ENCODE measurements around the gene CEP85L.

The CEP85L gene

DNA sequence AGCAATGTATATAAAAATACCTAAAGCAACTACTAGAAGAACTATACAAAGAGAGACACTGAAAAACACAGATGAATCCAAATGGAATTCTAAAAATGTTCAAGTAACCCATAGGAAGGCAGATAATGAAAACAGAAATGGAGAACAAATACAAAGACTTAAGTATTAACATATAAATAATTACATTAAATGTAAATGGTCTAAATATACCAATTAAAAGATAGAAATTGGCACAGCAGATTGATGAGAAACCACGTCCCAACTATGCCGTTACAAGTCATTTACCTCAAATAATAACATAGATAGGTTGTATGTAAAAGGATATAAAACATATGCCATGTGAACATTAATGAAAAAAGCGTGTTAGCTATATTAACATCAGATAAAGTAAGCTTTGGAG is 40.1 kb downstream of the CEP85L start:
- no peak for TF ChIP-seq CTCF (IDR thresholded peaks at IDR 0.05)

- TF ChIP-seq CTCF (IDR thresholded peaks at IDR 0.05), result no peak
Observed at GRCh38 chr6:118606858-118607257, 44.5 kb downstream of the CEP85L start.

DNA sequence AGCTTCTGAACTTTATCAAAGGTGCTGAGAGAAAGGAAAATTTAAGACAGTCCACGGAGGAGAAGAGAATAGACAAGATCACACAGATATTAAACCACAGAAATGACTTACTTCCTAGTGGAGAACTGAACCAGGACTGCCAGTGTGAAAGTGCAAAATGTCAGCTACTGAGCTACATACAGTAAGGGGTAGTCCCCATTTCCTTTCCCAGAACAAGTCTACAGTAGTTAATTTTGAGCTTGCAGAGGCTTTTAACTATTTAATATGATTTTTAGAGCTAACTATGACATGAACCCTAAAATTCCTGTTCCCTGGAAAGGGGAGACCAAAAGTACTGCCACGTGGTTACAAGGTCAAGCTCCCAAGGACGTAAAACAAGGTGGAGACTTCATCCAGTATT is 45.1 kb downstream of the CEP85L start:
- TF ChIP-seq CTCF (IDR thresholded peaks at IDR 0.05), result no peak

DNA sequence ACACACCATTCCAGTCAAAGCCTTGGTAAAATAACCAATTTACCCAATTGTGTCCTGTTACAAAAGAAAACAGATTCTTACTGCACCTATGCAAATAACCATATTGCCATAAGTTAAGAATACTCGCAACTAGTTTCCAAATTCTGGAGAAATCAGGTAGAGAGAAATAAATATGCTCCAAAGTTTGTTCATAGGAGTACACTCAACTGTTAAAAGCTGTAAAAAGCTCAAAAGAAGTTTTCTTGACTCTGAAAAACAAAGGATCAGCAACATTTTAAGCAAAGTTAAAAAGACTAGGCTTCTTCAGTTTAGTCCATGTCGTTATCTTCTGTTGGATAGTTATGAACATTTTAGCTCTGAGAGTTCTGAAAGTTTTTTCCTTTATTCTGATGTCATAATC is 48.0 kb downstream of the CEP85L start:
- no peak for TF ChIP-seq CTCF (IDR thresholded peaks at IDR 0.05)

GRCh38 chr6:118602300-118602699 is 49.1 kb downstream of the CEP85L start:
- TF ChIP-seq CTCF (IDR thresholded peaks at IDR 0.05), result no peak

GRCh38 chr6:118598324-118598723 is 53.1 kb downstream of the CEP85L start:
- no peak for TF ChIP-seq CTCF (IDR thresholded peaks at IDR 0.05)

DNA sequence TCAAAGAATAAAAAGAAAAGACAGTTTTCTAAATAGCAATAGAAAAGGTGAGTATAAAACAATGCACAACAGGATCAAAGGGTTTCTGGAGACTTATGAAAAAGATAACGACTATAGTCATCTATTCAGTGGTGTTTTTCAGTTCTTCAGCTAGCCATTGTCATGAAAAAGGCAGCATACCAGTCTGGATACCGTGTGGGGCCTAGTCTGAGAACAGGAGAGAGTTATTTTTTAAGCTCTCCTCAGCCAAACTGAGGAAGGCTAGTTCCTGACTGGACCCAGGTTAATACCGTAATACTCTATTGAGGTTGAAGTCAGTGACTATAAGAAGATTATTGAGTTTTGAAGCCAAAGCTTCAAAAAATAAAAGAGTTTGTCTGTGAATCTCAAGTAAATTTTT is 53.8 kb downstream of the CEP85L start:
- no peak for TF ChIP-seq CTCF (IDR thresholded peaks at IDR 0.05)

DNA sequence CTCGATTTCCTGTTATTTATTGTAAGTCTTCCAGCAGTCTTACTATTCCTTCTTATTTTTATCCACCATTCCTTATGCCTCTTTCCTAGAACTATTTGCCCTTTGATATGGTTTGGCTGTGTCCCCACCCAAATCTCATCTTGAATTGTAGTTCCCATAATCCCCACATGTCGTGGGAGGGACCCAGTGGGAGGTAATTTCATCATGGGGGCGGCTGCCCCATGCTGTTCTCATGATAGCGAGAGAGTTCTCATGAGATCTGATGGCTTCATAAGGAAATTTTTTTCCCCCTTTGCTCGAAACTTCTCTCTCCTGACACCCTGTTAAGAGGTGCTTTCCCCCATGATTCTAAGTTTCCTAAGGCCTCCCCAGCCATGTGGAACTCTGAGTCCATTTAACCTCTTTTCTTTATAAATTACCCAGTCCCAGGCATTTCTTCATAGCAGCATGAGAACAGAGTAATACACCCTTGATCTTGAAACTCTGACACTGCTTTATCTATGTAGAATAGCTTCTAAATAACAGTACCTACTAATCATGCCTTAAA is 54.5 kb downstream of the CEP85L start:
- no peak for TF ChIP-seq CTCF (IDR thresholded peaks at IDR 0.05)
